Activated CD8-positive, alpha-beta memory T cell treated with anti-CD3 and anti-CD28 coated beads for 4 hours (primary cell): ENCODE results near the gene KIRREL3.

Experiments used
- DNase-seq, 2 donors: peaks; one replicate each; pipeline ENCODE4 v3.0.0-alpha.2; 2020; ENCODE audit warnings: low read depth in 2 of 2

The KIRREL3 gene

GRCh38 chr11:126830216-126830806 lies 170.3 kb downstream of the KIRREL3 start:
- DNase-seq: no peak

DNA sequence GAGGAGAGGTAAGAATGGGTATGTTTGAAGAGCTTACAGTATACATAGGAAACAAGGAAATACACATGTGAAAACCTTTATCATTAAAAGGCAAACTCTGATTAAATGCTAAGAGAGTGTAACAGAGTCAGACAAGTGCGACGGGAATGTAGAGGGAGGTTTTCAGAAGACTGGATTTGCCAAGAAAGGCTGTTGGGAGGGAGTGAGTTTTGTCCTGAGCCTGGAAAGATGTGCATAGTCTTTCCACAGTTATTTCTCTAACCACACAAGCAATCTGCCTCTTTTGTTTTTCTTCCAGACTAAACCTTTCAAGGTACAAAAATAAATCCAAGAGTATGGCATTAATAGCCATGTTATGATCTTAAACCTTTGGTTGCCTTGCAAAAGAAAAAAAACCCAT lies 170.9 kb downstream of the KIRREL3 start:
- DNase-seq: no peak

GRCh38 chr11:126824035-126824607 lies 176.4 kb downstream of the KIRREL3 start:
- DNase-seq: no peak

DNA sequence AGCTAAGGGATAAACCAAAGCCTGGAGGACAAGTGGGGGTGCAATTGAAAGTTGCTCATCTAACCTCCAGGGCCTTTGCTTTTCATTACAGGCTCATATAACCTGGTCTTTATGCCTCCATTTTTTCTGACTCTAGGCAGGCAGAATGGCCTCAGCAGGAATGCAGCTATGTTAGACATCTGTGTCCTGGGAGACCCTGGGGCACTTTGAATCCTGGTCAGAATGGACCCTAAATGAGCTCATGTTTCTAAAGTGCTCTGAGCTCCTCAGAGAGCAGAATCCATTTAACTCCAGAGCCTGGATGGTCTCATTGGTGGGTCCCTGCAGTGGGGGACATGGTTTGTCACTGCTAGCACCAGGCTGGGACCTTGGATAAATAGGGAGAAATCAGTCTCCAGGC lies 177.3 kb downstream of the KIRREL3 start:
- DNase-seq: no peak

GRCh38 chr11:126821827-126822226 lies 178.7 kb downstream of the KIRREL3 start:
- no peak for DNase-seq

GRCh38 chr11:126819194-126819593 lies 181.4 kb downstream of the KIRREL3 start:
- no peak for DNase-seq

DNA sequence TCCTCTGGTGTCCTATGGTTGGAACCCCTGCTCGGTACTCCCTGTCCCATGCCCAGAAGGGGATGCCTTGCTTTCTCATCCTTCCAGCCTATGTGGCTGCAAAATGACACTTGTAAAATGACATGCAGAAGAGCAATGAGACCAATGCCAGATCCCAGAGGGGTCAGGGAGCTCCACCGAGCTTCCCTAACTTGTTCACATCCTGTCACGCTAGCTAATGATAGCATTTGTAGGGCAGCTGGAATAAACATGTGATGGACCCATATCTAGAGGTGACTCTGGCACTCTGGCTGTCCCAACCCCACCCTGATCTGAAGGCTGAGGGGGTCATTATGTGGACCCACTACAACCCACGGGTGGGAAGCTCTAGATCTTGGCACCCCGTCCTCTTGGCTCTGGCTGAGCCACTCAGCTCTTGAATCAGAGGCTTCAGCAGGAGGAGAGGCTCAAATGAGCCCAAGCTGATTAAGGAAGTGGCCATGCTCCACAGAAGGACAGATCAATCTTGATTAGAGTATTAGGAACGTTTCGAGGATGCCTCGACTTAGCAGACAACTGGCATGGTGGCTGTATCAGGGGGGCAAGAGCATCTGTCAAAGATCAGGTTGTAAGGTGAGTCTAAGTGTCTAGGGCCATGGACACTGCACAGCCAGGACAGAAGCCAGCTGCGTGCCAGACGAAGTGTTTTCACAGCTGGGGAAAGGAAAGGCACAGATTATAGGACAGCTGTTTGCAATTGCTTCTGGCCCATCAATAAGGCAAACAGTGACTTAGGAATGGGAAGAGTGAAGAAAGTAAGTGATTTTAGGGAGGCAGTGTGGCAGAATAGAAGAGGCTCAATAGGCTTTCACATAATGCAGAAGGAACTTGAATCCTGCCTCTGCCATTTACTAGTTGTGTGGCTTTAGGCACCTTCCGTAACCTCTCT lies 182.8 kb downstream of the KIRREL3 start:
- no peak for DNase-seq

GRCh38 chr11:126817096-126817495 lies 183.5 kb downstream of the KIRREL3 start:
- no peak for DNase-seq

DNA sequence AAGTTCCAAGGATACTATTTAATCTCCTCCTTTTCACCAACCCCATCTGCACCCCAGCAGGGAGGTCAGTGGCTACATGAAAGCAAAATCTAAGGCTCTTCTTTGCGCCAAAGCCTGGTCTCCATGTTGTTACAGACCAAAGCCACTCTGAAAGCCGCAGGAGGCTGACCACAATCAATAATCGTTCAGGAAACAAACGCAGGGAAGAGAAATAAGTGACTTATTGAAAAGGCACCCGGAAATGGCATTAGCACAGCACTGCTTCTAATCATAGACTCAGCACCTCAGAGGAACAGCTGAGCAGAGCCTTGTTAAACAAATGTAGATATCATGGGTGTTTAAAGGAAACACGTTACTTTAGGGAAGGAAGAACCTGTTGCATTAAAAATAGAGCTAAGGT lies 183.9 kb downstream of the KIRREL3 start:
- no peak for DNase-seq

DNA sequence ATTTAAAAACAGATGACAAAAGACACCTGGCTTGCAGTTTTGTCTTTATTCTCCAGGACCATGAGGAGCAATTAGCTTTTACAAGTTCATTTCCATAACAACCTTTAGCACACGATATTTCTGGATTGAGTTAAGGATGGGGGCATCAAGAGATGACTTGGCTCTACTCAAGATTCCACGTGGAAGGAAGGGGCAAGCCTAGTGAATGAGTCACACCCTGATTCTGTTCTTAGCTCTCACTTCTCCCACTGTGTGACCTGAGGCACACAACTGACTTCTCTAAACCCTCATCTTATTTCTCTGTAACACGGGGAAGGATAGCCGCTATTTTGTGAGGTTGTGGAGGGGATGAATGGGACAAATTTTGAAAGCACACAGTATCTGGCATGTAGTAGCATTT lies 185.5 kb downstream of the KIRREL3 start:
- no peak for DNase-seq

DNA sequence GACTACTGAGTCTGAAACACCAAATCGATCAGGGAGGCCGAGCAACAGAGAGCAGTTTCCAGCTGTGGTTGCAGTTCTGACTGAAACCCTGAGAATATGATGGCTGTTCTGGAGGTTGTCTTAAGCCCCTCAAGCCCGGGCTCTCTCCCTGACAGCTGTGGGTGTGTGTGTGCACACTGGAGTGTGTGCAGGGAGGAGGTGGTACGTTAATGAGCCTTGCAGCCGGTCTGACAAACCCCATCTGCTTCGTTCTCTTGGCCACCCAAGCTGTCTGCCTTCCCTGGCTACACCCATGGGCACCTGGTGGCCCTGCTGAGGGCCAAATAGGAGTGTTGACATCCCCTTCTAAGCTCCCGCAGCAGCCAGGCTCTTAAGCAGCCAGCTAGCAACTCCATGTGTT lies 189.8 kb downstream of the KIRREL3 start:
- no peak for DNase-seq

- no peak for DNase-seq
Measured at GRCh38 chr11:126809514-126810289, 190.9 kb downstream of the KIRREL3 start.

GRCh38 chr11:126808836-126809235 lies 191.7 kb downstream of the KIRREL3 start:
- no peak for DNase-seq

DNA sequence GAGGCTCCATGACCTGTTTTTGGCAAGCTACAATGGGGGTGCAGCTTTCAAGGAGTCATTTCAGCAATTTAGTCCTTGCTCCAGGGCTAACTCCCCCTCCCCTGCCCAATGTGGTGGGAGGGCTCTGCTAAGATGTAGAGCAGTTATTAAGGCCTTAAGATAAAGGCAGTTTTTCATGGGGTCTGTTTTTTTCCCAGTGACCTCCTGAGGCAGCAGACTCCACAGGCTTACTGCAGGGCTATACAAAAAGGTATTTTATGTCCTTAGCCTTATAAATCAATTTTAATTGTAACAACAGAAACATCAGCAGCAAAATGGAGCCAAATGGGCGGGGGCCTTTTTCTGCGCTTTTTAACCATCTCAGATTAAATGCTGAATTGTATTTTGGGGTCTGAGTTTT lies 192.3 kb downstream of the KIRREL3 start:
- DNase-seq: no peak

- no peak for DNase-seq
Measured at GRCh38 chr11:126805870-126806269, 194.7 kb downstream of the KIRREL3 start.

DNA sequence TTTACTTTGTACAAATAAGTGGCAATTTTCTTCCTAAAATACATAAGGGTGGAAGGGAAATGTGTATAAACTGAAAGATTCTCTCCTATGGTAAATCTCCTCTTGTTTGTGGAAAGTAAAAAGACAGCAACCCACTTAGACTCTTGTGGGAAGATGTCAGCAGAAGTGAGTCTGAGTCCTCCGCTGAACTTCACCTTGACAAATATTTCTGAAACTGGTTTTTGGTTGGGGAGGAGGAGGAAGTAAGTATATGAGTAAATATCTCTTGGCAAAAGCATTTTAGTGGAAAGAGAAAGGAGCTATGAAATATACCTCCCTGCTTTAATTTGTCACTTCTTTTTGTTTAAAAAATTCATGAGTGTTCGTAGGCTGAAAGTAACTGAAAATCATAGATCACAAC lies 196.2 kb downstream of the KIRREL3 start:
- no peak for DNase-seq

GRCh38 chr11:126800009-126800408 lies 200.6 kb downstream of the KIRREL3 start:
- no peak for DNase-seq

DNA sequence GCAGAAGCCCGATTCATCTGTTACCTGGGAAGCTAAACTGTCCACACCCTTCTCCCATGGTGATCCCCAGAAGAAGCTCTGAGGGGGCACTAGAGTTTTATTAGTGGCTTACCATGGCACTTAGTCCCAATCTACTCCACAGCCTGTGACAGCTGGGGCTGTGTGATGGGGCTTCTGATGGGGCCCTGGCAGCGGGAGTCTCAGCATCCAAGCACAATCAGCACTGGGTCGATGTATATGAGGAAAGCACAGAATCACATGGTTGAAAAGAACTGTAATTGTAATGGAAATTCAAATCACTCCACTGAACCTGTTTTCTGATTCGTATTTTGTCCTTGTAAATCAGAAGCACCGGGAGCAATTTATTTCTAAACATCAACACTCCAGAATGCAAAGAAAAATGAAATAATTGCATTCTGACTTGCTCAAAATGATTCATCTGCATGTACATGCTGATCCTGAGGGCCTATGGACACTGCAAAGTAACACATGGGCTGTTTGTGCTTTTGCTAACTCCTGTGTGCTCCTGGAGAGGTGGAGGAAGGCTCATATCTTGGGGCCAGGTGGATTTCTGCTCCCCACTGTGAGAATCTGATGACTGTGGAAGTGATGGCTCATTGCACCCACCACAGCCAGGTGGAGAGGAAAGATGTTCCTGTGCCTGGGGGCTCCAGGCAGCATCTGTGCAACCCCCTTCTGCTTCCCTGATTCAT lies 203.0 kb downstream of the KIRREL3 start:
- no peak for DNase-seq

GRCh38 chr11:126793596-126793995 lies 207.0 kb downstream of the KIRREL3 start:
- no peak for DNase-seq

DNA sequence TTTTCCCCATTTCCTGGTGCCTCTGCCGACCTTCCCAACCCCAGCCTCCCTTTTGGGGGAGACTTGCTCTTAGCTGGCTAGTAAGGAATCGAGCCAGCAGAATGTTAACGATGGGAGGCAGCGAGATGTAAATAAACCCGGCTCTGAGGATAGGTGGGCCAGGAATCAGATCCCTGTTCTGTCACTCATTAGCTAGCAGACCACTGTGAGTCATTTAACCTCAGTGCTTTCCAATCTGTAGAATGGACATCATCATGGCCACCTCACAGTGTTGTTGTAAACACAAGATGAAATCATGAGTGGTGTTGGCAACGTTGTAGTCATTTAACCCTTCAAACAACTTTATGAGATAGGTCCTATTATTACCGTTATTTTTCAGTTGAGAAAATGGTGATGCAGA lies 208.6 kb downstream of the KIRREL3 start:
- DNase-seq: no peak

- no peak for DNase-seq
Measured at GRCh38 chr11:126791446-126791845, 209.1 kb downstream of the KIRREL3 start.
